Cardiac fibroblast (primary cell): ENCODE data around the gene MBOAT2.

Experiments used
- DNase-seq, 2 donors: peaks; one replicate each; pipeline versions ENCODE4 v3.0.0 to v3.0.0-alpha.2; 2010; ENCODE audit warnings: low read depth in 2 of 2
- H3K4me3 ChIP-seq, 2 donors: replicated peaks in 1 of 2; 1 replicate in 1 of 2; 2 replicates in 1 of 2; pipeline ENCODE4 v1.5.1; 2011; ENCODE audit warnings: low read depth in 2 of 2, low read length in 2 of 2, mild to moderate bottlenecking in 2 of 2, moderate library complexity in 1 of 2
- CTCF ChIP-seq: IDR thresholded peaks from one replicate; pipeline ENCODE4 v1.5.1; 2011; ENCODE audit warnings: low read depth, mild to moderate bottlenecking, low read length, inconsistent platforms

Gene MBOAT2

GRCh38 chr2:9000442-9000841 is 3.0 kb downstream of the MBOAT2 start:
- no peak for DNase-seq
- no peak for TF ChIP-seq CTCF
- no peak overlapping the region for H3K4me3 ChIP-seq

GRCh38 chr2:8999797-9000196 is 3.7 kb downstream of the MBOAT2 start:
- no peak overlapping the region for H3K4me3 ChIP-seq
- TF ChIP-seq CTCF: no peak
- DNase-seq: no peak

- H3K4me3 ChIP-seq: no peak overlapping the region
- no peak for DNase-seq
- no peak for TF ChIP-seq CTCF
Measured at GRCh38 chr2:8999102-8999446, 4.4 kb downstream of the MBOAT2 start.

- TF ChIP-seq CTCF: no peak
- H3K4me3 ChIP-seq: no peak overlapping the region
- DNase-seq: no peak
Measured at GRCh38 chr2:8998418-8999101, 4.9 kb downstream of the MBOAT2 start.

GRCh38 chr2:8997631-8998030 is 5.9 kb downstream of the MBOAT2 start:
- no peak for TF ChIP-seq CTCF
- no peak for DNase-seq
- H3K4me3 ChIP-seq: no peak overlapping the region

GRCh38 chr2:8997108-8997507 is 6.4 kb downstream of the MBOAT2 start:
- TF ChIP-seq CTCF: no peak
- no peak for DNase-seq
- no peak overlapping the region for H3K4me3 ChIP-seq

GRCh38 chr2:8996006-8996405 is 7.5 kb downstream of the MBOAT2 start:
- TF ChIP-seq CTCF: no peak
- no peak for DNase-seq
- H3K4me3 ChIP-seq: no peak overlapping the region
